Measurements from ENCODE around the gene FHAD1. TPM values are rescaled to one million over a fixed set of nuclear protein-coding genes. Genes with fewer than 3 reads are reported as not detected.

The FHAD1 gene
- polyA plus RNA-seq, 3 donors: 0.67 to 0.69 TPM; not detected in 1

DNA sequence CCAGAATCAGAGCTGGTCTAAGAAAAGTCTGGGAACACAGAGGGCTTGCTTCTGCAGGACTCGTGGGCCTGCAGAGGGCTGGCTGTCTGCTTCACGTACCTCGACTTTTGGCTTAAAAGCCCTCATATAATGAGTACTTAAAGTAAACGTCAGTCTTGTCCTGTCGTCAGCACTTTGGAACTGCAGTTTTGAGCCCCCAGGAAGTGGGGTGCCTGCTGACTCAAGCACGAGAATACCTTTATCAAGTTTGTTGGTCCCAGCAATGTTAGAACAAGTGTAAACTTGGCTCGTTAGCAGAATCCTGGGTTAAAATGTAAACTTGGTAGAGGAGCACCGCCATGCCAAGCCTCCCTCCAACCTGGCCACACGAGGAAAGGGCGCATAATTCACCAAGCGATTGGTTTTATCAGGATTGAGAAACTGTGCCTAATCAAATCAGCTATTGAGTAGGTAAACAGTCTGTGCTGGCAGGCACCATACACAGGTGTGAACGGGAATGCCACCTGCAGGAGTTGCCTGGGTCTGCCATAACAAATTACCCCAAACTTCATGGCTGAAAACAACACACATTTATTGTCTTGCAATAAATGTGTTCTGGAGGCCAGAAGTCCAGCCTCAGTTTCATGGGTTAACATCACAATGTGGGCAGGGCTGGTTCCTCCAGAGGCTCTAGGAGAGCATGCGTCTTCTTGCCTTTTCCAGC lies 45.0 kb upstream of the FHAD1 start:
- intact Hi-C loops (cut with micrococcal nuclease): no loop called here
- no peak for DNase-seq
- Histone ChIP-seq H3K27ac (ENCODE audit: low read depth in 1 of 2, low read length in 2 of 2) (no peak overlapping the region), H3K4me2 (replicated peaks; ENCODE audit: extremely low read depth, low read length, poor library complexity, severe bottlenecking) (no peak overlapping the region), H4K20me1 (ENCODE audit: insufficient read depth, low read length) (no peaks in the 10 kb centered on the region), H3K4me3 (replicated peaks in 1 of 3; ENCODE audit: low read depth in 2 of 3, low read length in 3 of 3) (no peak overlapping the region), H3K9me3 (replicated peaks in 1 of 2; ENCODE audit: control insufficient read depth in 1 of 2, insufficient read depth in 1 of 2, low read length in 2 of 2) (no peaks in the 10 kb centered on the region), H3K79me2 (ENCODE audit: insufficient read depth, low read length) (no peaks in the 10 kb centered on the region), H3K27me3 (ENCODE audit: control insufficient read depth in 2 of 2, insufficient read depth in 2 of 2, low read length in 2 of 2) (no peaks in the 10 kb centered on the region), H3K36me3 (replicated peaks in 1 of 2; ENCODE audit: control insufficient read depth in 1 of 2, insufficient read depth in 2 of 2, low read length in 2 of 2) (no peaks in the 10 kb centered on the region), H3K4me1 (ENCODE audit: control insufficient read depth in 1 of 2, insufficient read depth in 2 of 2, low read length in 2 of 2) (peaks cover 0 to 5% of the 10 kb centered on the region in 2 donors), H2AFZ (ENCODE audit: insufficient read depth, low read depth, low read length, poor library complexity, severe bottlenecking) (no peak overlapping the region), H3K9ac (ENCODE audit: insufficient read depth, low read length, poor library complexity, severe bottlenecking) (no peak overlapping the region)
- Mint-ChIP-seq H3K9me3 (peaks cover 0 to 3% (median 0%) of the 10 kb centered on the region in 7 donors), H3K27ac (no peak overlapping the region), H3K4me1 (peaks cover 6% of the 10 kb centered on the region), H3K27me3 (ENCODE audit: low read depth in 3 of 3) (peaks cover 0 to 9% (median 5%) of the 10 kb centered on the region in 3 donors), H3K4me3 (no peak overlapping the region), H3K36me3 (no peaks in the 10 kb centered on the region)
- TF ChIP-seq, protein P1, sequence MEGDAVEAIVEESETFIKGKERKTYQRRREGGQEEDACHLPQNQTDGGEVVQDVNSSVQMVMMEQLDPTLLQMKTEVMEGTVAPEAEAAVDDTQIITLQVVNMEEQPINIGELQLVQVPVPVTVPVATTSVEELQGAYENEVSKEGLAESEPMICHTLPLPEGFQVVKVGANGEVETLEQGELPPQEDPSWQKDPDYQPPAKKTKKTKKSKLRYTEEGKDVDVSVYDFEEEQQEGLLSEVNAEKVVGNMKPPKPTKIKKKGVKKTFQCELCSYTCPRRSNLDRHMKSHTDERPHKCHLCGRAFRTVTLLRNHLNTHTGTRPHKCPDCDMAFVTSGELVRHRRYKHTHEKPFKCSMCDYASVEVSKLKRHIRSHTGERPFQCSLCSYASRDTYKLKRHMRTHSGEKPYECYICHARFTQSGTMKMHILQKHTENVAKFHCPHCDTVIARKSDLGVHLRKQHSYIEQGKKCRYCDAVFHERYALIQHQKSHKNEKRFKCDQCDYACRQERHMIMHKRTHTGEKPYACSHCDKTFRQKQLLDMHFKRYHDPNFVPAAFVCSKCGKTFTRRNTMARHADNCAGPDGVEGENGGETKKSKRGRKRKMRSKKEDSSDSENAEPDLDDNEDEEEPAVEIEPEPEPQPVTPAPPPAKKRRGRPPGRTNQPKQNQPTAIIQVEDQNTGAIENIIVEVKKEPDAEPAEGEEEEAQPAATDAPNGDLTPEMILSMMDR (IDR thresholded peaks at IDR 0.05): no peak
- 91% methylated on average over 11 of the region's 13 CpGs for WGBS (ENCODE audit: insufficient coverage)

- intact Hi-C loops (cut with micrococcal nuclease): no loop called here
- Histone ChIP-seq H3K27ac (ENCODE audit: low read depth in 1 of 2, low read length in 2 of 2) (no peak overlapping the region), H3K79me2 (ENCODE audit: insufficient read depth, low read length) (no peaks in the 10 kb centered on the region), H4K20me1 (ENCODE audit: insufficient read depth, low read length) (no peaks in the 10 kb centered on the region), H3K4me2 (replicated peaks; ENCODE audit: extremely low read depth, low read length, poor library complexity, severe bottlenecking) (no peak overlapping the region), H3K9me3 (replicated peaks in 1 of 2; ENCODE audit: control insufficient read depth in 1 of 2, insufficient read depth in 1 of 2, low read length in 2 of 2) (no peaks in the 10 kb centered on the region), H3K27me3 (ENCODE audit: control insufficient read depth in 2 of 2, insufficient read depth in 2 of 2, low read length in 2 of 2) (no peaks in the 10 kb centered on the region), H2AFZ (ENCODE audit: insufficient read depth, low read depth, low read length, poor library complexity, severe bottlenecking) (no peak overlapping the region), H3K4me1 (ENCODE audit: control insufficient read depth in 1 of 2, insufficient read depth in 2 of 2, low read length in 2 of 2) (peaks cover 0 to 5% of the 10 kb centered on the region in 2 donors), H3K36me3 (replicated peaks in 1 of 2; ENCODE audit: control insufficient read depth in 1 of 2, insufficient read depth in 2 of 2, low read length in 2 of 2) (no peaks in the 10 kb centered on the region), H3K9ac (ENCODE audit: insufficient read depth, low read length, poor library complexity, severe bottlenecking) (no peak overlapping the region), H3K4me3 (replicated peaks in 1 of 3; ENCODE audit: low read depth in 2 of 3, low read length in 3 of 3) (no peak overlapping the region)
- no peak overlapping the region for H3K27ac Mint-ChIP-seq
- H3K4me3 Mint-ChIP-seq: no peak overlapping the region
- H3K9me3 Mint-ChIP-seq: no peaks in the 10 kb centered on the region
- peaks cover 0 to 3% (median 1%) of the 10 kb centered on the region in 3 donors for H3K27me3 Mint-ChIP-seq (ENCODE audit: low read depth in 3 of 3)
- TF ChIP-seq, protein P1 (IDR thresholded peaks at IDR 0.05): no peak
- H3K4me1 Mint-ChIP-seq: peaks cover 6% of the 10 kb centered on the region
- no peak for DNase-seq
- H3K36me3 Mint-ChIP-seq: no peaks in the 10 kb centered on the region
- 96% methylated on average over 3 of the region's 7 CpGs for WGBS (ENCODE audit: insufficient coverage)
Measured at GRCh38 chr1:15204931-15205330, 42.1 kb upstream of the FHAD1 start.
